ENCODE results near the gene C5orf46. TPM values are rescaled to one million over a fixed set of nuclear protein-coding genes. Genes with fewer than 3 reads are reported as not detected.

C5orf46 gene
- total and polyA plus RNA-seq, 9 donors = not detected

DNA sequence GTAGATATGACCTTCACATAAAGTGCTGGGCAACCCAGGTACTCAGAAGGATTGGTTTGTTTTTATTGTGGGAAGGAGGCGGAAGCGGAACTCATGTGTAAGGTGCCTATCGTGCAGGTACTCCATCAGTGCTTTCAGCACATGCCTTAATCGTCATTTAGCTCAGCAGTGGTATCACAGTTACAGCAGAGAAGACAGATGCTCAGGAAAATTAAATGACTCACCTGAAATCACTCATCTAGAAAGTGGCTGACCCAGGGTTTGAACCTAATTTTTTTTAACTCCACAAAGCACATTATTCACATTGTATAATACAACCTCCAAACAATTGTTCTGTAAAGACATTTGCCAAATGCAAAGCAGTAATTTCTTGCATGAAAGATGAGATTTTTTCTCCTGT is 2.2 kb downstream of the C5orf46 start:
- intact Hi-C loops (cut with DNase I) = no loop called here
- H3K4me3 ChIP-seq = no peak overlapping the region
- no peaks in the 10 kb centered on the region for H3K4me1 ChIP-seq (ENCODE audit: insufficient read depth)
- H3K9me3 ChIP-seq = no peaks in the 10 kb centered on the region
- WGBS, 3 donors = 82 to 89% (median 83%) methylated on average over 4 of the region's 4 CpGs
- H3K27ac ChIP-seq = no peak overlapping the region
- H3K27me3 ChIP-seq = no peaks in the 10 kb centered on the region
- TF ChIP-seq, protein P1, sequence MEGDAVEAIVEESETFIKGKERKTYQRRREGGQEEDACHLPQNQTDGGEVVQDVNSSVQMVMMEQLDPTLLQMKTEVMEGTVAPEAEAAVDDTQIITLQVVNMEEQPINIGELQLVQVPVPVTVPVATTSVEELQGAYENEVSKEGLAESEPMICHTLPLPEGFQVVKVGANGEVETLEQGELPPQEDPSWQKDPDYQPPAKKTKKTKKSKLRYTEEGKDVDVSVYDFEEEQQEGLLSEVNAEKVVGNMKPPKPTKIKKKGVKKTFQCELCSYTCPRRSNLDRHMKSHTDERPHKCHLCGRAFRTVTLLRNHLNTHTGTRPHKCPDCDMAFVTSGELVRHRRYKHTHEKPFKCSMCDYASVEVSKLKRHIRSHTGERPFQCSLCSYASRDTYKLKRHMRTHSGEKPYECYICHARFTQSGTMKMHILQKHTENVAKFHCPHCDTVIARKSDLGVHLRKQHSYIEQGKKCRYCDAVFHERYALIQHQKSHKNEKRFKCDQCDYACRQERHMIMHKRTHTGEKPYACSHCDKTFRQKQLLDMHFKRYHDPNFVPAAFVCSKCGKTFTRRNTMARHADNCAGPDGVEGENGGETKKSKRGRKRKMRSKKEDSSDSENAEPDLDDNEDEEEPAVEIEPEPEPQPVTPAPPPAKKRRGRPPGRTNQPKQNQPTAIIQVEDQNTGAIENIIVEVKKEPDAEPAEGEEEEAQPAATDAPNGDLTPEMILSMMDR (IDR thresholded peaks at IDR 0.05) = no peak
- TF ChIP-seq EP300 (IDR thresholded peaks at IDR 0.05) = no peak
- TF ChIP-seq POLR2A (IDR thresholded peaks at IDR 0.05) = no peak
- H3K36me3 ChIP-seq = no peaks in the 10 kb centered on the region
- DNase-seq = no peak

- no peaks in the 10 kb centered on the region for H3K9me3 ChIP-seq
- H3K36me3 ChIP-seq = no peaks in the 10 kb centered on the region
- no peaks in the 10 kb centered on the region for H3K27me3 ChIP-seq
- no peak for DNase-seq
- no peak overlapping the region for H3K4me3 ChIP-seq
- no peaks in the 10 kb centered on the region for H3K4me1 ChIP-seq (ENCODE audit: insufficient read depth)
- TF ChIP-seq, protein P1 (IDR thresholded peaks at IDR 0.05) = no peak
- TF ChIP-seq EP300 (IDR thresholded peaks at IDR 0.05) (no peak), POLR2A (IDR thresholded peaks at IDR 0.05) (no peak)
- no peak overlapping the region for H3K27ac ChIP-seq
- intact Hi-C loops (cut with DNase I) = no loop called here
Measured at GRCh38 chr5:147902609-147903115, 3.7 kb downstream of the C5orf46 start.

GRCh38 chr5:147901599-147902039 is 4.7 kb downstream of the C5orf46 start:
- H3K9me3 ChIP-seq = no peaks in the 10 kb centered on the region
- DNase-seq = no peak
- TF ChIP-seq EP300 (IDR thresholded peaks at IDR 0.05) (no peak), POLR2A (IDR thresholded peaks at IDR 0.05) (no peak)
- TF ChIP-seq, protein P1 (IDR thresholded peaks at IDR 0.05) = no peak
- H3K27ac ChIP-seq = no peak overlapping the region
- H3K4me3 ChIP-seq = no peak overlapping the region
- no peaks in the 10 kb centered on the region for H3K36me3 ChIP-seq
- no peaks in the 10 kb centered on the region for H3K4me1 ChIP-seq (ENCODE audit: insufficient read depth)
- H3K27me3 ChIP-seq = no peaks in the 10 kb centered on the region
- intact Hi-C loops (cut with DNase I) = no loop called here
- WGBS, 3 donors = 56 to 66% (median 57%) methylated on average over 12 of the region's 12 CpGs

- no peaks in the 10 kb centered on the region for H3K27me3 ChIP-seq
- no peak overlapping the region for H3K4me3 ChIP-seq
- no peaks in the 10 kb centered on the region for H3K4me1 ChIP-seq (ENCODE audit: insufficient read depth)
- no peaks in the 10 kb centered on the region for H3K9me3 ChIP-seq
- TF ChIP-seq, protein P1 (IDR thresholded peaks at IDR 0.05) = no peak
- TF ChIP-seq EP300 (IDR thresholded peaks at IDR 0.05) (no peak), POLR2A (IDR thresholded peaks at IDR 0.05) (no peak)
- intact Hi-C loops (cut with DNase I) = no loop called here
- no peak for DNase-seq
- 75 to 85% (median 79%) methylated on average over 3 of the region's 3 CpGs for WGBS, 3 donors
- no peaks in the 10 kb centered on the region for H3K36me3 ChIP-seq
- no peak overlapping the region for H3K27ac ChIP-seq
Measured at GRCh38 chr5:147898875-147899401, 7.4 kb downstream of the C5orf46 start.
